Measurements from ENCODE around the gene CCSAP.

The CCSAP gene

DNA sequence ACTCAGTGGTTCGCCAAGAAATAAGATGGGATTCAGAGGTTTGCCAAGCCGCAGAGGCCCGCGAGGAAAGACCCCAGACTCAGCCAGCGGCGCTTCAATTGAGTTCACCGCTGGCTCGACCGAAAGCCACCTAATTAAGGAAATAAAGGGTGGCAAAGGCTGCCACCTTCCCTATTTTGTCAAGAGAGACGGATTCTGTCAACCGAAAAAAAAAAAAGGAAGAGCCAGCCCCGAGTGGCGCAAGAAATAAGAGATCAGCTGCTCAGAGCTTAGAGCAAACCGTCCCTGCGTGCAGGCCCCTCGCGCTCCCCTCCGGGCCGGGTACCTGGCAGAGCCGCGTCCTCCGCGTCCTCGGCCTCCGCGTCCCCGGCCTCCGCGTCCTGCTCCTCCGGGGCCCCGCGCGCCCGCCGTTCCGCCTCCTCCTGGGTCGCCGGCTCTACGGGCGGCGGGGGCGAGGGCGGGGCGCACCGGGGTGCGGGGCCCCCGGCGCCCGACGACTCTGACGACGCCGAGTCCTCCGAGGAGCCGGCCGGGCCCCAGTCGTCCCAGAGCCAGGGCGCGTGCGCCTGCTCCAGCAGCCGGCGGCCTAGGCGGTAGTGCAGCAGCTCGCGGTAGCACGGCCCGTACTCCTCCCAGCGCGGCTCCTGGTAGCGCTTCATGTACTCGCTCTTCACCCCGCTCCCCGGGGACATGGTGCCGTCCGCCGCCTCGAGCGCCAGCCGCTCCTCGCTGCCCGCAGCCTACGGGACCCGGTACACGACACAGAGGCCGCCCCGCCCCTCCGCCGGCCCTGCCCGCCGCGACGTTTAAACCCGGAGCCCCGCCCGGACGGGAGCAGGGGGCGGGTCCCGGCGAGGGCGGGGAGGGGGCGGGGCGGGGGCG, 832 bp downstream of the CCSAP start (continued):
- TF ChIP-seq PRDM2 (tag by site-specific recombination; IDR thresholded peaks at IDR 0.05; ENCODE audit: borderline replicate concordance) (no peak), INSM2 (tag by site-specific recombination; IDR thresholded peaks at IDR 0.05) (no peak), ZNF37A (tag by site-specific recombination; IDR thresholded peaks at IDR 0.05) (no peak), ZNF416 (tag by site-specific recombination; IDR thresholded peaks at IDR 0.05) (no peak), ZNF529 (tag by site-specific recombination; IDR thresholded peaks at IDR 0.05; ENCODE audit: insufficient replicate concordance) (no peak), ZNF221 (tag by site-specific recombination; IDR thresholded peaks at IDR 0.05; ENCODE audit: borderline replicate concordance) (no peak), ZFP69B (tag by site-specific recombination; IDR thresholded peaks at IDR 0.05) (peak; percentile 22), ZNF692 (tag by site-specific recombination; IDR thresholded peaks at IDR 0.05) (no peak; the same call in 1 of the 2 replicates), GLIS1 (tag by site-specific recombination; IDR thresholded peaks at IDR 0.05) (no peak), ZNF501 (tag by site-specific recombination; IDR thresholded peaks at IDR 0.05) (0 out of 2 replicates have a peak, but pooled peaks have one; percentile 16), KLF9 (tag by site-specific recombination; IDR thresholded peaks at IDR 0.05; ENCODE audit: low read depth) (peak; percentile 90; the same call in 1 of the 2 replicates), ZSCAN16 (tag by site-specific recombination; IDR thresholded peaks at IDR 0.05) (no peak), ZNF623 (tag by site-specific recombination; IDR thresholded peaks at IDR 0.05) (no peak), ZBTB20 (tag by site-specific recombination; IDR thresholded peaks at IDR 0.05) (peak; percentile 94), ZNF132 (tag by site-specific recombination; IDR thresholded peaks at IDR 0.05; ENCODE audit: borderline replicate concordance) (no peak), ZNF391 (tag by site-specific recombination; IDR thresholded peaks at IDR 0.05; ENCODE audit: borderline replicate concordance, low read depth) (no peak), ZNF10 (tag by site-specific recombination; IDR thresholded peaks at IDR 0.05) (no peak), ZNF140 (tag by site-specific recombination; IDR thresholded peaks at IDR 0.05) (no peak), KLF1 (tag by site-specific recombination; IDR thresholded peaks at IDR 0.05) (no peak; the same call in 1 of the 2 replicates), PRDM10 (tag by site-specific recombination; IDR thresholded peaks at IDR 0.05) (peak; percentile 97)
- TF ChIP-seq, protein P1, sequence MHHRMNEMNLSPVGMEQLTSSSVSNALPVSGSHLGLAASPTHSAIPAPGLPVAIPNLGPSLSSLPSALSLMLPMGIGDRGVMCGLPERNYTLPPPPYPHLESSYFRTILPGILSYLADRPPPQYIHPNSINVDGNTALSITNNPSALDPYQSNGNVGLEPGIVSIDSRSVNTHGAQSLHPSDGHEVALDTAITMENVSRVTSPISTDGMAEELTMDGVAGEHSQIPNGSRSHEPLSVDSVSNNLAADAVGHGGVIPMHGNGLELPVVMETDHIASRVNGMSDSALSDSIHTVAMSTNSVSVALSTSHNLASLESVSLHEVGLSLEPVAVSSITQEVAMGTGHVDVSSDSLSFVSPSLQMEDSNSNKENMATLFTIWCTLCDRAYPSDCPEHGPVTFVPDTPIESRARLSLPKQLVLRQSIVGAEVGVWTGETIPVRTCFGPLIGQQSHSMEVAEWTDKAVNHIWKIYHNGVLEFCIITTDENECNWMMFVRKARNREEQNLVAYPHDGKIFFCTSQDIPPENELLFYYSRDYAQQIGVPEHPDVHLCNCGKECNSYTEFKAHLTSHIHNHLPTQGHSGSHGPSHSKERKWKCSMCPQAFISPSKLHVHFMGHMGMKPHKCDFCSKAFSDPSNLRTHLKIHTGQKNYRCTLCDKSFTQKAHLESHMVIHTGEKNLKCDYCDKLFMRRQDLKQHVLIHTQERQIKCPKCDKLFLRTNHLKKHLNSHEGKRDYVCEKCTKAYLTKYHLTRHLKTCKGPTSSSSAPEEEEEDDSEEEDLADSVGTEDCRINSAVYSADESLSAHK (tag by site-specific recombination; IDR thresholded peaks at IDR 0.05) = no peak
- TF ChIP-seq, protein P2, sequence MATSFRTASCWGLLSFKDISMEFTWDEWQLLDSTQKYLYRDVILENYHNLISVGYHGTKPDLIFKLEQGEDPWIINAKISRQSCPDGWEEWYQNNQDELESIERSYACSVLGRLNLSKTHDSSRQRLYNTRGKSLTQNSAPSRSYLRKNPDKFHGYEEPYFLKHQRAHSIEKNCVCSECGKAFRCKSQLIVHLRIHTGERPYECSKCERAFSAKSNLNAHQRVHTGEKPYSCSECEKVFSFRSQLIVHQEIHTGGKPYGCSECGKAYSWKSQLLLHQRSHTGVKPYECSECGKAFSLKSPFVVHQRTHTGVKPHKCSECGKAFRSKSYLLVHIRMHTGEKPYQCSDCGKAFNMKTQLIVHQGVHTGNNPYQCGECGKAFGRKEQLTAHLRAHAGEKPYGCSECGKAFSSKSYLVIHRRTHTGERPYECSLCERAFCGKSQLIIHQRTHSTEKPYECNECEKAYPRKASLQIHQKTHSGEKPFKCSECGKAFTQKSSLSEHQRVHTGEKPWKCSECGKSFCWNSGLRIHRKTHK (tag by site-specific recombination; IDR thresholded peaks at IDR 0.05) = no peak
